K562 (cell line): ENCODE data around the gene MERTK. TPM values are rescaled to one million over a fixed set of nuclear protein-coding genes. Genes with fewer than 3 reads are reported as not detected.

Experiments used
- ATAC-seq: fragments of 200-7000 bp; cut with Tn5 transposase; 3 replicates; pipeline ENCODE4 v1.9.1; 2020; ENCODE audit warnings: moderate library complexity
- BruUV-seq: library from RNA; stranded (reverse); fragments of 400-500 nt; replicated peaks from 2 replicates; lab custom pipeline; 2021; lab: Mats Ljungman, UMichigan
- CTCF ChIA-PET: fragments of 300-600 bp; formaldehyde crosslinking; extraction: SDS; loops from one replicate; lab custom pipeline; 2021; ENCODE audit warnings: low intra/inter-chr PET ratio; lab: Yijun Ruan, JAX
- POLR2A ChIA-PET: fragments of 300-600, 350-650 bp; sonication (Branson Sonifier 250); formaldehyde crosslinking; extraction: SDS; loops from one replicate; lab custom pipeline; 2021; ENCODE audit warnings: antibody characterized with exemption, inconsistent platforms; lab: Yijun Ruan, JAX
- DNase-seq, 4 experiments: peaks; one replicate each; pipeline versions ENCODE4 v3.0.0 to v3.0.0-alpha.2; 2011 to 2018; ENCODE audit warnings: low spot score in 3 of 4, mixed read lengths in 3 of 4; ENCODE audit errors: extremely low read depth in 1 of 4
- FAIRE-seq: peaks from 2 replicates; lab custom pipeline; 2011; peaks lifted over from hg19 to GRCh38; lab: Jason Lieb, UNC
- H2AFZ ChIP-seq: 2 replicates; pipeline ENCODE4 v1.6.0; 2011; ENCODE audit warnings: low read depth, low read length, control low read depth, inconsistent platforms
- H3K27ac ChIP-seq: fragments of 200-600 bp; 3 replicates; pipeline ENCODE4 v1.8.0; 2011; ENCODE audit warnings: low read depth, mild to moderate bottlenecking, control low read depth, inconsistent platforms, low read length, moderate library complexity, mixed read lengths; ENCODE audit errors: extremely low read depth
- H3K27me3 ChIP-seq, 2 experiments: fragments of 300-600 bp in 1 of 2; 2 replicates in 1 of 2; 3 replicates in 1 of 2; pipeline versions ENCODE4 v1.6.0 to v1.8.0; 2011; ENCODE audit warnings: inconsistent platforms in 2 of 2, low read length in 2 of 2, mild to moderate bottlenecking in 1 of 2, mixed read lengths in 1 of 2, moderate library complexity in 1 of 2; ENCODE audit not compliant: control insufficient read depth in 2 of 2, insufficient read depth in 2 of 2
- H3K36me3 ChIP-seq: fragments of 300-600 bp; 3 replicates; pipeline ENCODE4 v1.8.0; 2011; ENCODE audit warnings: mild to moderate bottlenecking, low read length, inconsistent platforms; ENCODE audit not compliant: control insufficient read depth, insufficient read depth
- H3K4me1 ChIP-seq, 2 experiments: fragments of 200-600 bp in 1 of 2; replicated peaks in 1 of 2; 2 replicates in 1 of 2; 3 replicates in 1 of 2; pipeline versions ENCODE4 v1.5.1 to v1.8.0; 2011; ENCODE audit warnings: inconsistent platforms in 2 of 2, low read length in 2 of 2, mild to moderate bottlenecking in 1 of 2, mixed read lengths in 1 of 2, moderate library complexity in 1 of 2; ENCODE audit not compliant: control insufficient read depth in 2 of 2, insufficient read depth in 2 of 2
- H3K4me2 ChIP-seq: 2 replicates; pipeline ENCODE4 v1.6.1; 2011; ENCODE audit warnings: low read length, control low read depth, inconsistent platforms, mixed read lengths; ENCODE audit not compliant: insufficient read depth
- H3K4me3 ChIP-seq: fragments of 200-600 bp; sonication (generic), shearing (Covaris generic); 2 replicates; pipeline ENCODE4 v1.5.1; 2016; ENCODE audit warnings: control low read depth, inconsistent platforms
- H3K79me2 ChIP-seq: fragments of 200-600 bp; 3 replicates; pipeline ENCODE4 v1.8.0; 2011; ENCODE audit warnings: low read length, inconsistent platforms; ENCODE audit not compliant: control insufficient read depth, insufficient read depth
- H3K9ac ChIP-seq, 2 experiments: 2 replicates each; pipeline versions ENCODE4 v1.6.0 to v1.6.1; 2011; ENCODE audit warnings: low read depth in 2 of 2, low read length in 2 of 2, control low read depth in 1 of 2, inconsistent platforms in 1 of 2, mild to moderate bottlenecking in 1 of 2, mixed read lengths in 1 of 2; ENCODE audit not compliant: insufficient read depth in 1 of 2
- H3K9me1 ChIP-seq: one replicate; pipeline ENCODE4 v1.6.0; 2011; ENCODE audit warnings: inconsistent platforms, mild to moderate bottlenecking, low read length, moderate library complexity; ENCODE audit not compliant: control insufficient read depth, insufficient read depth
- H3K9me3 ChIP-seq: replicated peaks from 2 replicates; pipeline ENCODE4 v1.5.1; 2011; ENCODE audit warnings: low read depth, low read length, inconsistent platforms; ENCODE audit not compliant: control insufficient read depth, insufficient read depth
- H4K20me1 ChIP-seq: replicated peaks from 2 replicates; pipeline ENCODE4 v1.6.1; 2011; ENCODE audit warnings: low read length, inconsistent platforms, mixed read lengths; ENCODE audit not compliant: control insufficient read depth, insufficient read depth
- ATF4 ChIP-seq: fragments of 450-650 bp; formaldehyde crosslinking; IDR thresholded peaks from 2 replicates; pipeline ENCODE4 v1.4.0; 2022; ENCODE audit warnings: mild to moderate bottlenecking, moderate library complexity
- CC2D1A ChIP-seq: fragments of 450-650 bp; IDR thresholded peaks from 2 replicates; pipeline ENCODE4 v1.6.1; 2017; ENCODE audit warnings: mild to moderate bottlenecking
- DNMT1 ChIP-seq: fragments of 450-650 bp; IDR thresholded peaks from 2 replicates; pipeline ENCODE4 v1.6.1; 2016; ENCODE audit warnings: antibody characterized with exemption, mild to moderate bottlenecking
- EP400 ChIP-seq: fragments of 450-650 bp; IDR thresholded peaks from 2 replicates; pipeline ENCODE4 v1.6.1; 2017; ENCODE audit warnings: antibody characterized with exemption, mild to moderate bottlenecking, moderate library complexity
- HINFP ChIP-seq: fragments of 450-650 bp; conservative IDR thresholded peaks from 2 replicates; pipeline ENCODE4 v1.6.1; 2016; ENCODE audit warnings: missing genetic modification characterization, low read depth, mild to moderate bottlenecking, control low read depth, missing compliant biosample characterization
- KDM5B ChIP-seq: fragments of 200-600 bp; sonication (generic); IDR thresholded peaks from 2 replicates; pipeline ENCODE4 v1.6.1; 2012; ENCODE audit warnings: low read depth, mild to moderate bottlenecking, moderate library complexity, low read length, control low read depth, inconsistent platforms; ENCODE audit not compliant: insufficient replicate concordance
- NR1H2 ChIP-seq: sonication (generic); formaldehyde crosslinking; IDR thresholded peaks from 2 replicates; pipeline ENCODE4 v1.4.0; 2020; ENCODE audit warnings: mild to moderate bottlenecking, missing genetic modification reagents
- NRF1 ChIP-seq, 2 experiments: fragments of 450-650 bp; IDR thresholded peaks in 1 of 2; conservative IDR thresholded peaks in 1 of 2; 2 replicates each; pipeline ENCODE4 v1.6.1; 2014; ENCODE audit warnings: mild to moderate bottlenecking in 2 of 2
- PURB ChIP-seq: sonication (generic); formaldehyde crosslinking; IDR thresholded peaks from 2 replicates; pipeline ENCODE4 v1.9.0; 2021; ENCODE audit warnings: low read depth, mild to moderate bottlenecking, missing genetic modification reagents
- TCF7 ChIP-seq: sonication (generic); IDR thresholded peaks from 2 replicates; pipeline ENCODE4 v1.6.1; 2016; ENCODE audit warnings: antibody characterized with exemption, borderline replicate concordance
- WGBS: fragments of 100-300 bp; shearing (Covaris generic); methylation state at CpG from one replicate; pipeline ENCODE4 v1.1.6; 2016; ENCODE audit warnings: low coverage, mixed read lengths; ENCODE audit not compliant: insufficient coverage; ENCODE audit errors: missing lambda C conversion rate; 5-methylcytosine and 5-hydroxymethylcytosine counted together
- in situ Hi-C: fragments of 300-500 bp; cut with MboI; formaldehyde crosslinking; loops from 4 replicates; pipeline ENCODE4 v1.15.0; 2018; ENCODE audit warnings: inconsistent platforms, mixed read lengths
- intact Hi-C: fragments of 100-400 bp; cut with micrococcal nuclease; formaldehyde crosslinking; loops from 2 replicates; pipeline ENCODE4 v1.14.2; 2022
- polyA plus RNA-seq, 8 experiments: library from polyadenylated mRNA; depleted of rRNA in 4 of 8; stranded (reverse) in 5 of 8; unstranded in 3 of 8; fragments of >200 nt; fragmentation: Nextera tagmentation in 2 of 8; fragmentation: Illumina TruSeq in 1 of 8; extraction: Ambion mirVana in 2 of 8; extraction: Trizol in 1 of 8; gene quantifications; 2 replicates each; pipeline versions ENCODE4 v1.2.1 to v1.2.3, GENCODE V29; 2011 to 2014; ENCODE audit warnings: inconsistent platforms in 1 of 8, missing spikeins in 1 of 8
- total RNA-seq, 7 experiments: library from RNA; depleted of rRNA in 6 of 7; stranded (reverse); fragments of >200 nt in 6 of 7; fragmentation: Illumina TruSeq in 2 of 7; extraction: Trizol in 2 of 7; gene quantifications; 2 replicates each; pipeline versions ENCODE4 v1.2.1 to v1.2.3, GENCODE V29; 2011 to 2021; ENCODE audit warnings: low replicate concordance in 1 of 7

The MERTK gene
- total and polyA plus RNA-seq, 9 of the 15 experiments (the other 6 are each of a cell fraction or from before 2014, with no cell fraction given), result 0.23 to 1.6 (median 0.74) TPM

GRCh38 chr2:111947219-111947618, 48.8 kb downstream of the MERTK start:
- Histone ChIP-seq H3K27me3 (peaks cover 3 to 12% of the 10 kb centered on the region in 2 experiments; a peak in 3 of 5 replicates), H2AFZ (no peak overlapping the region), H3K9ac (no peak overlapping the region), H3K27ac (no peak overlapping the region), H3K9me3 (no peaks in the 10 kb centered on the region), H3K4me2 (no peak overlapping the region), H3K9me1 (no peaks in the 10 kb centered on the region), H3K79me2 (no peaks in the 10 kb centered on the region), H3K4me1 (no peaks in the 10 kb centered on the region), H4K20me1 (no peaks in the 10 kb centered on the region), H3K4me3 (no peak overlapping the region), H3K36me3 (no peaks in the 10 kb centered on the region)
- ChIA-PET POLR2A (no interaction called here), CTCF (no interaction called here)
- no TSS peak for BruUV-seq
- in situ Hi-C loops (no loop called here), intact Hi-C loops (no loop called here)
- WGBS, result 23% methylated on average over 11 of the region's 11 CpGs
- FAIRE-seq, result no peak
- DNase-seq, result no peak
- ATAC-seq, result no peak
- no peak for TF ChIP-seq ATF4
- TF ChIP-seq CC2D1A, result no peak
- TF ChIP-seq EP400, result no peak
- no peak for TF ChIP-seq NR1H2 (CRISPR knock-in tag)
- no peak for TF ChIP-seq PURB (CRISPR knock-in tag)
- no peak for TF ChIP-seq TCF7
- no peak for TF ChIP-seq DNMT1
- TF ChIP-seq HINFP, result no peak
- no peak for TF ChIP-seq KDM5B
- TF ChIP-seq NRF1 (conservative IDR thresholded peaks at IDR 0.05 in 1 of 2, IDR thresholded peaks at IDR 0.05 in 1 of 2), result no peak
